ENCODE results near the gene ZBTB7B.

ZBTB7B gene

DNA sequence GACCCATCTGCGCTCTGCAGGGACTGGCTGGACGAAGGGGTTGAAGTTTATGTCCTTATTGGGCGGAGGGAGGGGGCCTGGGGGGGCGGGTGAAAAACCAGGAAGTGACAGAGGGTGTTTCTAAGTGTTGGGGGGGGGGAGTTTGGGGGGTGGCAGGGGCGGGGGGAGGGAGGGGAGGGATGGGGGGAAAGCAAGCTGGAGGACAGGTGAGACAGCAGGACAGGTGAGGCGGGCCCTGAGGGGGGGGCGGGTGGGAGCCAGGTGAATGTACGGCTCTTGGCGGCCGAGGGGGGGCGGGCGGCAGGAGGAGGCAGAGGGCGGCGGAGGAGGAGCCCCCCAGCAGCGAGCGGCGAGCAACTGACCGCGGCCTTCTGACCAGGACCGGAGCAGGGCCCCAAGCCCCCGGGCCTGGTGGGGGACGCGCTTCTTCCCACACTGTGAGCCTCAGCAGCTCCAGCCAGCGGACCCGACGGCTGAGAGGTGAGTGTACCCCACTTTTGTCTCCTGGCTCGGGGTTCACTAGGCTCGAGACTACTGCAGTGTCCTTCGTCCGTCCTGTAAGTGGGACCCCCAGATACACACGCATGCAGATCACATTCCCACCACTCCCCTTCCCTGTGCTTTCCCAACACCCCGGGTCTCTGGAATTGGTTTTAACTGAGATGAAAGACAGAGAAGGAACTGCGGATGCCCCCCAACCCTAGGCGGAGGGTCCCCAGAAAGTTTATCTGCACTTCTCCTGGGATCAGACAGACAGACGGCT is at the start of gene ZBTB7B:
Gene ZBTB7B (plus strand): TSS at position 339 of the 763 bp plus-strand sequence. CDS start 11,859 bp downstream, outside the sequence.
- DNase-seq (ENCODE audit: low read depth, low spot score): no peak

DNA sequence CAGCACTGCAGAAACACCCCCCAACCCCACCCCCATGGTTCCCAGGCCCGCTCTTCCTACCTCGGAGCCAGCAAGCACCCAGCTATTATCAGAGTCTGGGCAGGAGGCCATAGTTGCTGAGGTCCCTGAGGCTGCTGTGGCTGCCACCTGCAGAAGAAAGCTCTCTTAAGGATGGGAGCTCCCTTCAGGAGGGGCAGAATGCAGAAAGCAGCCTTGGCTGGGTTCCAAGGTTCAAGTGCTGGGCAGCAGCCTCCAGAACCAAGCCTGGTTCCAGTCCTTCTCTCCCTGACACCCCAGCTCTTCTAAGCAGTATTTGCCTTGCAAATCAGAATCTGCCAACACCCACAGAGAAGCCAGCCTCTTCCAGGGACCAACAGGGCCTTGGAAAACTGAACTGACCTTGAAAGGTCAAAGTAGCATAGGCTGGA is 49.0 kb upstream of the ZBTB7B start:
- no peak for DNase-seq (ENCODE audit: low read depth, low spot score)

DNA sequence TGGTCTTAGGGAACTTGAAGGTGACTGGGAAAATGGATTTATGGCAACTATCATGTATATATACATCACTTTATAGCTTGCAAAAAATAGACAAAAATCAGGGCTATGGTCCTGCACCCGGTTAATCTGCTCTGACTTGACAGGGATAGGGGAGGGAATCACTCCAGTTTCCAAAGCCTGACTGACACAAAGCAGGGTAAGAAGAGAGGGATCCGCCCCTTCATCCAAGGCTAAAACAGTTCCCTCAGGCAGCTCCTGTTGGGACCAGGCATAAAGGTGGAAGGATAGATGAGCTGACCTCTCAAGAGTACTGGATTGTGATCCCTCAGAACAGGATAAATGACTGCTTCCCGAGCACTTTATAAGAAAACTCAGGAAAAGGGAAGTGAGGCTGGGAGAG is 48.1 kb upstream of the ZBTB7B start:
- no peak for DNase-seq (ENCODE audit: low read depth, low spot score)

DNA sequence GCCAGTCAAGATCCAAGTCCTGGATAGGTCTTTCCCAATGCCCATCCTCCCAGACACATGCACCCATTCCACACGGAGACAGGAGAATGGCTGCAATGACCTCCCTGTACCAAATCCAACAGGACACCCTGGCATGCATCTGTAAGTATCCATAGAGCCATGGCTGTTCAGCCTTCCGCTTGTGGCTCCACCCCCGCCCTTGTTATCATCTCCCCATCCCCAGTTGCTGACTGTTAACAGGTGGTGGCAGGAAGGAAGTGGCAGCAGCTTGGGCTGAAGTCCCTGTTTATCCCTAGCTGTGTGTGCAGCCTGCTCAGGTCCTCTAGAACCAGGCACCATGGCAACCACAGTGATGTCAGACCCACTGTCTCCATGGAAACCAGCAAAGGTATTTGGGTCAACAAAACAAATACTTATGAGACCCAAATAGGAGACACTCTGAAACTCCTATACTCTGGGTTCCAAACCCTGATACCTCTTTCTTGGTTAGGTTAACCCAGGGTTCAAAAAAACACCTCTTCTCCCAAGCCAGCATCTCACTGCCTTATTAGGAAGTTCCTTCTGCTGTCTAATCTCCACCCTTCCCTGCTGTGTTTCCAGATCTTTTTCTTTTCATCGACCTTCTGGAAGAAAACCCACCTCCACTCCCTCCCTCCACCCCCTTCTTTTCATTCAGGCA is 47.4 kb upstream of the ZBTB7B start:
- no peak for DNase-seq (ENCODE audit: low read depth, low spot score)

DNA sequence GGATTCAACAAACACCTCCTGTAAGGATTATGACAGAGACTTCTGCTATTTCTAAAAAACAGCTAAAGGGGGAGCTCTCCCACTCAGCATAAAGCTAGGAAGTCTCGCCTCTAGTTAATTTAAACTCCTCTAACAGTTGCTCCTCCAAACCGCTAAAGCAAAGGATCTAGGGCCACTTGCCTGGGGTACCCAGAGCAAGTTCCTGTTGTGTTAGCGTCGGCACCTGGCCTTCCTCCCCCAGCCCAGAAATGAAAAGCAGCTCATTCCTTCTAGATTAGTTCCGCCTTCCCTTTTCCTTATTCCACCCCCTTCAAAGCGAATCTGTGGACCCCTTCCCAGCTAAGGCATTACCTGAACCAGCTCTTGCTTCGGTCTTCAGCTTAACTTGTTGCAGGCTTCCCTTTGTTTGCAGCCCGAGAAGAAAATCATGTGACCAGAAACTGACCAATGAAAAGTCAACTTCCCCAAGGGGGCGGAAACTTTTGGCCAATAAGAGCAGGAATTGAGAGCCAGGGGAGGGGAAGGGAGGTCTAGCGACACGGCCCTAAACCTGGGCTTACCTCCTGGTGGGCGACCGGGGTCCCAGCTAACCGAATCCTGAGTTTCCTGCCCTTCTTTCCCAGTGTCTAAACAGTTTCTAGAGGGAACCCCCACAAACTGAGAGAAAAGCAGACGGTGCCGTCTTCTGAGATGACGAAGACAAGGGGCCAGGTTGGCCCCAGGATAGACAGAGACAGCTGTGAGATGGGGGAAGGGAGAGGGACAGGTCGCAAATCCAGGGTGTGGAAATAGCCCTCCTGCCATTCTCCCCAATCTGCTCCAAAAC is 46.7 kb upstream of the ZBTB7B start, which contains the start of gene PBXIP1:
Gene PBXIP1 (minus strand): TSS at position 382 of the 826 bp plus-strand sequence. CDS start 2,378 bp downstream, outside the sequence.
- peak; percentile 60 for DNase-seq (ENCODE audit: low read depth, low spot score)

DNA sequence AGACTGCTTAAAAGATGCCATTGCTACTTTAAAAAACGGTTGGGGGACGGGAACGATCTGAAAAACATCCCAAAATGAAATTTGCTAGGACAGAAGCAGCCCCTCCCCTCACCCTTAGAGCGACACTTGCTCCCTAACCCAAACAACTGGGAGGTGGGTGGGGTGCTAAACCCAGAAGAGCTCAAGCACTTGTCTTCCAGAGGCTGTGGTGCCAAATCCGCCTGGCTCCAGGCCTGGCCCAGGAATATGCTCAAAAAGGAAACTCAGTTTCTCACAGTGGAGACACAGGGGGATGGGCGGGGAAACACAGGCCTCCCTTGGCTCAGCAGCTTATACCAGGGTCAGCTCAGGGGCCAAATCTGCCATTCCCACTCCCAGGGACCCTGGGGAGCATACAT is 46.1 kb upstream of the ZBTB7B start:
- no peak for DNase-seq (ENCODE audit: low read depth, low spot score)

DNA sequence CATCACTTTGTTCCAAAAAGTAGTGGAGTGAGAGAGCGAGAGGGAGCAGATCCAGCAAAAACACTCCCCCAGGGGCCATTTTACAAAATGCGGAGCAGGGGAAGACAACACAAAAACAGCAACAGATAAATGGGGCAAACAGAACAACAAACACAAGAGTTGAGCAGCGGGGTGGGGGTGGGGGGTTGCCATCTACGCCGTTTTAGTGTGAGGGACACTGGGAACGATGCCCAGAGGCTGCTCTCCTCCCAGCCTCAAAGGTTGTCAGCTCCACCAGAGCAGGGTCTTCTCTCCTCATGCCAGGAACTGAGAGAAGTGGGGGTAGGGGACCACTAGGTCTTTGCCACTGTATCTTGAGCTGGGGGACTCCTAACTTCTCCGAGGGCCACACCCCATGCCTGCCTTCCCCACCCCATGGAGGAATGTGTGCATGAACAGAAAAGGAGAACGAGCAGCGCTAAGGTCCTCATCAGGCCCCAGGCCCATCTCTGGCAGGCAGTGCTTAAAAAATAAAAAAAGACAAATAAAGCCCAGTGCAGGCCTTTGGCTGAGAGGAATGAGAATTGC is 45.4 kb upstream of the ZBTB7B start:
- DNase-seq (ENCODE audit: low read depth, low spot score): no peak

DNA sequence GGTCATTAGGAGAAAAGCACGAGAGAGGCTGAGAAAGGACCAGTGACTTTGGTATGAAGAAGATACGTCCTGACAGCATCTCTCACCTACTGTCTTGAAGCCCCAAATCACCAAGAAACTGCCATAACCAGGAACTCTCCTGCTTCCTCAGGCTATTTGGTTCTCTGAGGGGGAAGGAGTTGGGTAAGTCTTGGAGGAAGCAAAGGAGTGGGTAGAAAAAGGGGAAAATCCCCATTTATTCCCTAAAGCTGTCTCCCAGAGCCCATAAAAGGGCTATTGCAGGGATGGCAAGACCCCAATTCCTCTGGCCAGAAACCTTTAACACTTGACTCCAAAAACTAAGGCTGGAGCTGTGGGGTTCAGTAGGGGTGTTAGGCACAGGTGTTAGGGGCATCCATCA is 44.6 kb upstream of the ZBTB7B start:
- DNase-seq (ENCODE audit: low read depth, low spot score): no peak

DNA sequence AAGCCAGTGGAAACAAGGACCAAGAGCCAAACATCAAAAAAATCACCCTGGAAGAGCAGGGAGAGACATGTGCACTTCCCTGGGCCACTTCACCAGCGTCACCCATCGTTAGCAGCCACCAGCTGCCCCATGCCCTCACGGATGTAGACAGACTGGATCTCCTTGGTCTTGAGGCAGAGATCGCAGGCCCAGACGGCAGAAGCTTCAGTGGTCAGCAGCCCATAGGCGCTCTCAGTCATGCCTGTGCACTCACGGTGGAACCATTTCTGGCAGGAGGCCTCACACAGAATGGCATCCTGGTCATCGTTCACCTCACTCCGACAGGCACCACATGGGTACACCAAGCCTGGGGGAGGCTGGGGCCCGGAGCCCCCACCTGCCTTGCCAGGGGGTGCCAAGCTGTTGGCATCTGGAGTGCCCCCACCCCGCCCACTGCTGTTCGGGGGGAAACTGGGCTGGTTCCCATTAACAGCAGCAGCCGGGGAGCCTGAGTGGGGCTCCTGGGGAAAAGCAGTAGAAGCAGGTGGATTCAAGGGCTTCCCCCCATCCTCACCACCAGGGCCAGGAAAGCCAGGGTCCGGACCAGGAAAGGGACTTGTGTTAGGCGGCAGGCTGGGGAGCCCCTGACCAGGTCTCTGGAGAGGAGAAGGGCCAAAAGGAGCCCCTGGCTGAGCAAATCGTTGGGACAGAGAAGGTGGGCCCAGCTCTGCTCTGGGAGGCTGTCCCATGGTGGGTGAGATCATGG is 43.7 kb upstream of the ZBTB7B start:
- DNase-seq (ENCODE audit: low read depth, low spot score): no peak

DNA sequence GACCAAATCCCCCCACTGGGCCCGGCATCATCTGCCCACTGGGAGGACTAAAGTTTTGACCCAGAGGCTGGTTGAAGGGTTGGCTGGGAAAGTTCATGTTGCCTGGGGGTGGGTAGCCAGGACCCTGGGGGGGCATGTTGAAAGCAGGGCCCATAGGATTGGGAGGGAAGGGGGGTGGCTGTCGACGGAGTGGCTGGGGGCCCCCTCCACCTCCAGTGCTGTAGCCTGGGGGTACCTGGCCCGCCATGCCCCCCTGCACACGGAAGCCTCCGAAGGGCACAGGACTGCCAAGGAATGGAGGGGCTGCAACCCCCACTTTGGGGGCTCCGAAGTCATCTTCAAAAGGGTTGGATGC is 43.2 kb upstream of the ZBTB7B start:
- DNase-seq (ENCODE audit: low read depth, low spot score): no peak

DNA sequence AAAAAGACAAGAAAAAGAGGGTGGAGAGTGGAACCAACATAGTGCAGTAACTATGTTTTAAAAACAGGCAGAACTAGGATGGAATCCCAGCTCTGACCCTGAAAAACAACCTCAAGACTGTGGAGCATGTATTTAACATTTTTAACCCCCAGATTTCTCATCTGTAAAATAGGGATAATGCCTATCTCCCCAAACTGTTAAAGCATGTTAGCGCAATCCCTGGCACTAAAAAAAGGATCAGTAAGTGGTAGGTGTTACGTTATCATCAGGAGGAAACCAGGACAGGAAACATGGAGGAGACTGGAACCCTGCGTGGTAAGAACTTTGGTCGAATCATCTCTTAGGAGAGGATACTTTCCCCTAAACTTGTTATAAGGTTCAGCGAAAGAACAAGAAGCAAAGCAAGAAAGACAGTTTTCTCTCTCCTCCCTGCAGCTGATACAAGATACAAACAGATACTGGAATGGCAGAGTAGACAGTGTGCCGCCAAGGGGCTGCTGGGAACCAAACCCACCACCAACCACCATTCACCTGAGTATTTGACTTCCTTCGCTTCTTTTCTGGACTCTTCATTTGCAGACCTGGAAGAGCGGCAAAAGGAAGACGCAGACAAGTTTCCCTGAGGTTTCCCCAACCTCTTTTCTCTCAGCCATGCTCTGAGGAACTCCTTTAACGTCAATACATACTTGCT is 42.0 kb upstream of the ZBTB7B start:
- no peak for DNase-seq (ENCODE audit: low read depth, low spot score)

DNA sequence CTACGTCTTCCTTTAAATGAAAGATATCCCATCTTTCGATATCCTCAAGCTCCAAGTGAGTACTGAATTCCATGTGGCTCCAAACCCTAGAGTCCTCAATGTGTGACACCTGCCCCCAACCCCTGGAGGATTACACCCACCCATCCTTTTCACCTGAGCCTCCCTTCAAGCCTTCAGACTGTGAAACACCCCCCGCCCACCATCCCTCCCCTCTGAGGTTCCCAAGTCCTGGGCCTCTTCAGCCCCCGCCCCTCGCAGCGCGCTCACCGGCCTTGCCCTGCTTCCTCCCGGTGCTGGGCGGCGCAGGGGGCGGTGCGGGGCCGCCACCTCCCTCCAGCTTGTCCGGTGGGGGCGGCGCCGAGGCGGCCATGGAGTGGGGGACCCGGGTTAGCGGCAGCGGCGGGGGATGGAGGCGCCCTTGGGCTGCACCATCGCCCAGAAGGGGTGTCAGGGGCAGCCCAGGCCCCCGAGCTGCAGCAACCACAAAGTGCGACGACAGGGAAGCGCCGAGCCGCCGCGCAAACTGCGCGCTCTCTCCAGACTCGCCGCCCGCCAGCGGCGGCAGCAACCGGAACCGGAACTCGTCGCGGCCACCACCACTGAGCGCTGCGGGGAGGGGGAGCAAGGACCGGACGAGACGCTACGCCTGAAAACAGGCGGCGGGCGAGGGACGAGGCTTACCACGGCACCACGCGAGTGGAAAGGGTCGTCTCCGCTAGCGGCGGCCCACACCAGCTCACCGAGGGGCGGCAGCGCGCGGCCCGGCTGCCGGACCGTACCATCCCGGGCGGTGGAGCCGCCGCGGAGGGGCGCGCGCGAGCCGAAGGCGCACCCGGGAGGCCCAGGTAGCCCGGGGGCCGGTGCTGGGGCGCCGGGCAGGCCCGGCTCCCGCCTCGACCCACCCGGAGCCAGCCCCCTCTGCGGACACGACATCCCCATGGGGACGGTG is 41.1 kb upstream of the ZBTB7B start, which contains the start of gene PYGO2:
Gene PYGO2 (minus strand): TSS at position 576 of the 949 bp plus-strand sequence. CDS start 206 bp downstream, at position 370.
- DNase-seq (ENCODE audit: low read depth, low spot score): peak; percentile 55

DNA sequence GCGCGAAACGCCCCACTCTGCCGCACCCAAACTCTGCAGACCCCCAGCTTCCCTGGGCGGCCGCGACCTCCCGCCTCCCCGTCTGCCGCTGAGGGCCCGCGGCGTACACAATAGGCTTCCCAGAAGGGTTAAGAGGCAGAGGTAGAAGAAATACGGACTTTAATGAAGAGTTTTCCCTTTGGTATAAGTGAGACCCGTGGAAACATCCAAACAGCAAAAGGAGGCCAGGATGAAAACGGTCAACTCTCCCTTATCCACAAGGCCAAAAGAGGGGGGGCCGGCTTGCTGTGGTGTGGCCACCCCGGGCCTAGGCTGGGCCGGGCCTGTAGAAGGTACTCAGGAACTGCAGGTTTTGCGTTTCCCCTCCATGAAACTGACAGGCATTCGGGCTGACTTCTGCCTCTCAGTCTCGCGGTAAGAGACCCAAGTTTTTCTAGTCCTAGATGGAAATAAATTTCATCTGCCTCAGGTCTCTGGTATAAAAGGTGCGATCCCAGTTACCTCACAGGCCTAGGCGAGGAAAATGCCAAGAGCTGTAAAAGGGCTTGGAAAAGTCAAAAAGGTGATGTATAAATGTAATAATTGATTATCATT is 40.3 kb upstream of the ZBTB7B start:
- DNase-seq (ENCODE audit: low read depth, low spot score): no peak

DNA sequence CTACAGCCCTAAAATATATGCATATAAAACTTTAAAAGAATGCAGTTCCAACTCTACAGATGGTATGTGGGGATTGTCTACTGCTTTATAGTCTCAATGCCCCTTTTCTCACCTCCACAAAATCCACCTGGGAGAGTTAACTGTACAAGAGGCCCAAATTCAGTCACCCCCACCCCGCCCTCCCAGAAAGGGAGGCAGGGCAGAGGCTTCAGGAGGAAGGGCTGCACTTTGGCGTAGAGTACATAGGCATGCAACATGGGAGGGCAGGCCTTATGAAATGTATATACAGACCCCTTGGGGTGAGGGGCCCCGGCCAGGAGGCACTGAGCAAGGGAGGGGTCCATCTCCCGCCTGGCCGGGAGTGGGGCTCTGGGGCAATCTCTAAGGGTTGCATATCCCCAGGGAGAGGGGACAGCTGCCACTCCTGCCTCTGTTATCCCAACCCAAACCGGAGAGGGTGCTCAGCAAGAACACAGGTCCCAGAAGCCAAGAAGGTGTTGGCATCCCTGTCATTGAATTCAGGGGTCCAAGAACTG is 39.7 kb upstream of the ZBTB7B start:
- no peak for DNase-seq (ENCODE audit: low read depth, low spot score)

DNA sequence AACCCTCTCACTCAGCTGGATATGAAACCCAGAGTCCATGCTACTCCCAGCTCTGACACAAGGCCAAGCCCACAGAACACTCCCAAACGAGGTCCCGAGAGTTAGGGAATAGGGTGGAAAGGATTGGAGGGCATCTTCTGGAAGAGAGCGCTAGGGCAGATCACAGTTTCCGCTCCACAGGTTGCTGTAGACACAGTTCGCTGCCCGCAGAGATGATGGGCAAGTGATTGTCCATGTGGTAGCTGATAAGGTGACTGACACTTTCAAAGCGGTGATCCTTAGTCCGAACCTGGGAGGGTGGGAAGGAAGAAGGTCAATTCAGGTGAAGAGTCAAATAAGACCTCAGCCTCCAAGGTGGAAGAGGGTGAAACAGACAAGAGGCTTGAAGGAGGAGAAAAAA is 39.0 kb upstream of the ZBTB7B start:
- no peak for DNase-seq (ENCODE audit: low read depth, low spot score)

DNA sequence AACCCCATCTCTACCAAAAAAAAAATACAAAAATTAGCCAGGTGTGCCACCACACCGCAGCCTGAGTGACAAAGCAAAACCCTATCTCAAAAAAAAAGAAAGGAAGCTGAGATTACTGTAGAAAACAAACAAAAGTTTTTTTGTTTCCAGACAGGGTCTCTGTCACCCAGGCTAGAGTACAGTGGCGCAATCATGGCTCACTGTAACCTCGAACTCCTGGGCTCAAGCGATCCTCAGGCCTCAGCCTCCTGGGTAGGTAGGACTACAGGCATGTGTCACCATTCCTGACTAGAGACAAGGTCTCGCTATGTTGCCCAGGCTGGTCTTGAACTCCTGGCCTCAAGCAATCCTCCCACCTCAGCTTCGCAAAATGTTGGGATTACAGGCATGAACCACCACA is 38.2 kb upstream of the ZBTB7B start:
- no peak for DNase-seq (ENCODE audit: low read depth, low spot score)

DNA sequence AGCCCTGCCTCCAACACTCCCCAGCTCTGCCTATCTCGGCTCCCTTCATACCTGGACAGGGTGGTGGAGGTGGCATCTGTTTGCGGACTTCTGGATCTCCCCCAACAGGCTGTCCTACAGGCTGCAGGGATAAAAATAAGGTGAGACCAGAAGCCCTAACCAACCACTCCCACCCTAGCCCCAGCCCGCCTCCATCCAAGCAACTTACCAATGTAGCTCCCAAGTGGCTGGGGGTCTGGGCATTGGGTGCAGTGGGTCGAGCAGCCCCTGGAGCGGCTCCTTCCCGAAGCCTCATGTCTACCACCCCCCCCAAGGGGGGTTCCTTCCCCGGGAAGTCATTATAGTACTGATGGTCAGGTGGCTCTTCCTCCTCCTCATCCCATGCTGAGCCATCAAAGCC is 36.5 kb upstream of the ZBTB7B start:
- no peak for DNase-seq (ENCODE audit: low read depth, low spot score)

DNA sequence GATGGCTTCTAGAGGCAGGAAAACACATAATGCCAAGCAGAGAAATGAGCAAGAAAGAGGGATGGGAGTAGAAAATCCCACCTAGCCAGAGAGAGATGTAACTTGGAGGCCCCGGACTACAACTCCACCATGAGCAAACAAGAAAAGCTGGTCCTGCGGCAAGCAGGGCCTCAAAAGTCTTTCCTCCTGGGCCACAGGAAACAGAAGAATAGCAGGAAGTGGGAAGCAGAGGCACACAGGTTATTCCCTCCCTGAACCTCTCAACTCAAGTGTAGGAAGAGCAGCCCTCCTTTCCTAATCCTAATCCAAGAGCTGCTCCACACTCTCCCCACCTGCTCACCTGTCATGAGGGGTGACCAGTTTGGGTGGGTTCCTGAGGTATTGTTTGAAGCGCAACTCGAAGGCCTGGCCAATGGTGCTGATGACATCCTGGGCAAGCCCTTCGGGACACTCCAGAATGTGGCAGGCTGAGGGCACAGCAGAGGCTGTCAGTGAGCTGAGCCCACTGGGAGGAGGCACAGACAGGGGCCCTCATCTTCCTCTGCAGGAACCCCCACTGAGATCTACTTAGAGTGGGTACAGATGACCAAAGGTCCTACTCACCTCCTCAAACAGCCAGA is 35.2 kb upstream of the ZBTB7B start:
- DNase-seq (ENCODE audit: low read depth, low spot score): no peak
